GM23338 (cell line): Measurements from ENCODE around the gene CCDC194. TPM values are rescaled to one million over a fixed set of nuclear protein-coding genes. Genes with fewer than 3 reads are reported as not detected.

ENCODE experiments used
- ATAC-seq: fragments of 200-7000 bp; cut with Tn5 transposase; 3 replicates; pipeline ENCODE4 v1.9.1; 2020
- DNase-seq: peaks from one replicate; pipeline ENCODE4 v3.0.0-alpha.2; 2015; ENCODE audit warnings: low spot score
- H2AFZ ChIP-seq: fragments of 200-600 bp; sonication (generic); 2 replicates; pipeline ENCODE4 v1.8.0; 2016; ENCODE audit warnings: antibody characterized with exemption, mild to moderate bottlenecking, moderate library complexity
- H3F3A ChIP-seq: fragments of 200-600 bp; sonication (generic); replicated peaks from 2 replicates; pipeline ENCODE4 v1.8.0; 2017; ENCODE audit warnings: antibody characterized with exemption, mixed run types, low read depth
- H3K27ac ChIP-seq: fragments of 200-600 bp; sonication (generic); 2 replicates; pipeline ENCODE4 v1.6.1; 2016; ENCODE audit warnings: low read depth
- H3K27me3 ChIP-seq: fragments of 200-600 bp; sonication (generic); 2 replicates; pipeline ENCODE4 v1.8.0; 2016; ENCODE audit warnings: mild to moderate bottlenecking, mixed run types, moderate library complexity; ENCODE audit not compliant: insufficient read depth
- H3K36me3 ChIP-seq: fragments of 200-600 bp; sonication (generic); 2 replicates; pipeline ENCODE4 v1.8.0; 2016; ENCODE audit warnings: mild to moderate bottlenecking; ENCODE audit not compliant: insufficient read depth
- H3K4me1 ChIP-seq: fragments of 200-600 bp; sonication (generic); 2 replicates; pipeline ENCODE4 v1.8.0; 2016; ENCODE audit warnings: mild to moderate bottlenecking, moderate library complexity; ENCODE audit not compliant: insufficient read depth
- H3K4me2 ChIP-seq: fragments of 200-600 bp; sonication (generic); 2 replicates; pipeline ENCODE4 v1.7.1; 2017; ENCODE audit warnings: mixed run types
- H3K4me3 ChIP-seq: fragments of 200-600 bp; sonication (generic); 2 replicates; pipeline ENCODE4 v1.6.1; 2016; ENCODE audit warnings: mixed run types
- H3K79me2 ChIP-seq: fragments of 200-600 bp; sonication (generic); replicated peaks from 2 replicates; pipeline ENCODE4 v1.8.0; 2017; ENCODE audit warnings: mild to moderate bottlenecking; ENCODE audit not compliant: insufficient read depth
- H3K9me2 ChIP-seq: fragments of 200-600 bp; sonication (generic); 2 replicates; pipeline ENCODE4 v1.8.0; 2017; ENCODE audit not compliant: insufficient read depth
- H4K20me1 ChIP-seq: fragments of 200-600 bp; sonication (generic); replicated peaks from 2 replicates; pipeline ENCODE4 v1.8.0; 2017; ENCODE audit warnings: mild to moderate bottlenecking; ENCODE audit not compliant: insufficient read depth
- H3K27ac Mint-ChIP-seq: 2 replicates; pipeline ENCODE4 v1.8.0; 2020; ENCODE audit warnings: inconsistent platforms, mild to moderate bottlenecking, moderate library complexity, mixed read lengths
- H3K27me3 Mint-ChIP-seq: 3 replicates; pipeline ENCODE4 v1.8.0; 2022; ENCODE audit warnings: low read depth, mild to moderate bottlenecking, moderate library complexity, mixed read lengths, inconsistent platforms; ENCODE audit not compliant: insufficient read depth, poor library complexity
- H3K36me3 Mint-ChIP-seq: 3 replicates; pipeline ENCODE4 v1.8.0; 2021; ENCODE audit warnings: low read depth, mild to moderate bottlenecking, inconsistent platforms, moderate library complexity, mixed read lengths
- H3K4me1 Mint-ChIP-seq: 3 replicates; pipeline ENCODE4 v1.8.0; 2020; ENCODE audit warnings: mild to moderate bottlenecking, inconsistent platforms, mixed read lengths
- H3K4me3 Mint-ChIP-seq: 3 replicates; pipeline ENCODE4 v1.8.0; 2021; ENCODE audit warnings: moderate library complexity, mild to moderate bottlenecking, inconsistent platforms, mixed read lengths
- H3K9me3 Mint-ChIP-seq: 3 replicates; pipeline ENCODE4 v1.8.0; 2020; ENCODE audit warnings: moderate library complexity, mild to moderate bottlenecking, inconsistent platforms, mixed read lengths
- CREB1 ChIP-seq: fragments of 250-450 bp; sonication (Bioruptor Pico); IDR thresholded peaks from 2 replicates; pipeline ENCODE4 v1.5.0; 2020; ENCODE audit warnings: low read depth, mild to moderate bottlenecking, moderate library complexity
- CTCF ChIP-seq, 2 experiments: fragments of 200-600 bp in 1 of 2; sonication (generic) in 1 of 2; conservative IDR thresholded peaks; 2 replicates each; pipeline versions ENCODE4 v1.5.1 to v1.6.1; 2016 to 2017; ENCODE audit warnings: antibody characterized with exemption in 2 of 2, low read depth in 2 of 2, mild to moderate bottlenecking in 2 of 2, moderate library complexity in 1 of 2
- ETS1 ChIP-seq: IDR thresholded peaks from 2 replicates; pipeline ENCODE4 v1.6.1; 2016; ENCODE audit warnings: antibody characterized with exemption
- EZH2 ChIP-seq: fragments of 200-600 bp; sonication (generic); IDR thresholded peaks from one replicate; pipeline ENCODE4 v1.8.0; 2017; ENCODE audit warnings: antibody characterized with exemption, mild to moderate bottlenecking, low read depth; ENCODE audit not compliant: unreplicated experiment
- EZH2phosphoT487 ChIP-seq: fragments of 200-600 bp; sonication (generic); IDR thresholded peaks from one replicate; pipeline ENCODE4 v1.8.1; 2018; ENCODE audit warnings: antibody characterized with exemption; ENCODE audit not compliant: unreplicated experiment
- JUNB ChIP-seq: IDR thresholded peaks from one replicate; pipeline ENCODE4 v1.6.1; 2016; ENCODE audit warnings: antibody characterized with exemption; ENCODE audit not compliant: unreplicated experiment
- NANOG ChIP-seq: IDR thresholded peaks from 2 replicates; pipeline ENCODE4 v1.6.1; 2016; ENCODE audit warnings: antibody characterized with exemption, borderline replicate concordance
- POLR2AphosphoS5 ChIP-seq: IDR thresholded peaks from 2 replicates; pipeline ENCODE4 v1.6.1; 2016; ENCODE audit warnings: antibody characterized with exemption, low read depth
- REST ChIP-seq: IDR thresholded peaks from one replicate; pipeline ENCODE4 v1.6.1; 2018; ENCODE audit warnings: antibody characterized with exemption; ENCODE audit not compliant: unreplicated experiment
- STAT1 ChIP-seq: IDR thresholded peaks from one replicate; pipeline ENCODE4 v1.6.1; 2016; ENCODE audit warnings: antibody characterized with exemption; ENCODE audit not compliant: unreplicated experiment
- ZNF114 ChIP-seq: fragments of 250-450 bp; sonication (Bioruptor Pico); IDR thresholded peaks from 2 replicates; pipeline ENCODE4 v1.5.0; 2020; ENCODE audit warnings: mild to moderate bottlenecking, moderate library complexity
- ZNF331 ChIP-seq: fragments of 250-450 bp; sonication (Bioruptor Pico); IDR thresholded peaks from 2 replicates; pipeline ENCODE4 v1.5.0; 2020; ENCODE audit warnings: low read depth, mild to moderate bottlenecking, moderate library complexity
- ZNF462 ChIP-seq: fragments of 250-450 bp; sonication (Bioruptor Pico); IDR thresholded peaks from 2 replicates; pipeline ENCODE4 v1.5.0; 2020; ENCODE audit warnings: mild to moderate bottlenecking, moderate library complexity
- polyA plus RNA-seq: library from polyadenylated mRNA; unstranded; fragments of >200 nt; fragmentation: Nextera tagmentation; extraction: Ambion mirVana; gene quantifications from 2 replicates; pipeline ENCODE4 v1.2.1, GENCODE V29; 2016
- total RNA-seq: library from RNA; depleted of rRNA; stranded (reverse); fragments of >200 nt; shearing (Covaris generic); gene quantifications from 2 replicates; pipeline ENCODE4 v1.2.3, GENCODE V29; 2014

The CCDC194 gene
- total and polyA plus RNA-seq, 2 experiments from 2014 or later, result 0.49 TPM; not detected in 1

GRCh38 chr19:17394891-17395415 lies 957 bp upstream of the CCDC194 start:
- Mint-ChIP-seq H3K36me3 (no peaks in the 10 kb centered on the region; the same call in 2 of the 3 replicates), H3K9me3 (peaks cover 2% of the 10 kb centered on the region; the same call in 1 of the 3 replicates), H3K4me3 (peak overlapping the region; percentile 56), H3K27ac (peak overlapping the region; percentile 77), H3K4me1 (peaks cover 10% of the 10 kb centered on the region), H3K27me3 (peaks cover 17% of the 10 kb centered on the region)
- Histone ChIP-seq H3K4me3 (no peak overlapping the region), H3K36me3 (no peaks in the 10 kb centered on the region), H3K4me2 (no peak overlapping the region), H3K27me3 (peaks cover 1% of the 10 kb centered on the region; the same call in 1 of the 2 replicates), H3F3A (peaks cover 17% of the 10 kb centered on the region), H3K9me2 (no peaks in the 10 kb centered on the region), H3K4me1 (0 out of 2 replicates have a peak, but pooled peaks cover 9% of the 10 kb centered on the region), H3K27ac (no peak overlapping the region), H4K20me1 (no peaks in the 10 kb centered on the region; the same call in 1 of the 2 replicates), H3K79me2 (no peaks in the 10 kb centered on the region), H2AFZ (no peak overlapping the region)
- ATAC-seq, result peak; percentile 40
- TF ChIP-seq EZH2, result no peak
- no peak for TF ChIP-seq STAT1
- no peak for TF ChIP-seq CREB1 (CRISPR knock-in tag)
- TF ChIP-seq JUNB, result no peak
- no peak; the same call in 1 of the 2 replicates for TF ChIP-seq POLR2AphosphoS5
- TF ChIP-seq ZNF331 (CRISPR knock-in tag), result no peak
- TF ChIP-seq ZNF114 (CRISPR knock-in tag), result no peak
- no peak for TF ChIP-seq EZH2phosphoT487
- peak; percentile 85 to 93 for TF ChIP-seq CTCF (conservative IDR thresholded peaks at IDR 0.05; ENCODE audit: low read depth in 2 of 2)
- no peak for TF ChIP-seq NANOG
- TF ChIP-seq ETS1, result peak; percentile 47; the same call in 1 of the 2 replicates
- TF ChIP-seq REST, result no peak
- no peak for TF ChIP-seq ZNF462 (CRISPR knock-in tag)
- DNase-seq, result peak; percentile 97
